WTC11 (cell line): ENCODE results near the gene ZNG1C.
"Not testable (repeated sequence)": the region's sequence is repeated elsewhere in the genome, so short reads cannot be mapped to it uniquely, and the experiment has no call there.

Source experiments
- CBFB ChIP-seq: sonication (generic); formaldehyde crosslinking; IDR thresholded peaks from 2 replicates; pipeline ENCODE4 v1.8.1; 2022; ENCODE audit warnings: mild to moderate bottlenecking, low read depth, missing genetic modification reagents
- ERG ChIP-seq: fragments of 250-450 bp; sonication (Bioruptor Pico); IDR thresholded peaks from 2 replicates; pipeline ENCODE4 v1.8.0; 2021; ENCODE audit warnings: mild to moderate bottlenecking
- IRF1 ChIP-seq: sonication (generic); formaldehyde crosslinking; IDR thresholded peaks from 2 replicates; pipeline ENCODE4 v1.8.0; 2023; ENCODE audit warnings: missing genetic modification reagents
- MXD4 ChIP-seq: fragments of 250-450 bp; sonication (Bioruptor Pico); IDR thresholded peaks from 2 replicates; pipeline ENCODE4 v1.8.0; 2021; ENCODE audit warnings: mild to moderate bottlenecking, moderate library complexity, borderline replicate concordance
- NFYB ChIP-seq: sonication (generic); formaldehyde crosslinking; conservative IDR thresholded peaks from 2 replicates; pipeline ENCODE4 v1.8.0; 2022; ENCODE audit warnings: low read depth, missing genetic modification reagents
- OVOL2 ChIP-seq: fragments of 250-450 bp; sonication (Bioruptor Pico); IDR thresholded peaks from 2 replicates; pipeline ENCODE4 v1.9.0; 2021; ENCODE audit warnings: mild to moderate bottlenecking, borderline replicate concordance
- PRDM15 ChIP-seq: sonication (generic); formaldehyde crosslinking; IDR thresholded peaks from 2 replicates; pipeline ENCODE4 v1.8.0; 2022; ENCODE audit warnings: missing genetic modification reagents
- RELA ChIP-seq: sonication (generic); formaldehyde crosslinking; IDR thresholded peaks from 2 replicates; pipeline ENCODE4 v1.8.1; 2022; ENCODE audit warnings: missing genetic modification reagents, mild to moderate bottlenecking, borderline replicate concordance
- ZNF232 ChIP-seq: sonication (generic); formaldehyde crosslinking; IDR thresholded peaks from 2 replicates; pipeline ENCODE4 v1.8.0; 2022; ENCODE audit warnings: mild to moderate bottlenecking, missing genetic modification reagents
- ZNF317 ChIP-seq: sonication (generic); formaldehyde crosslinking; IDR thresholded peaks from 2 replicates; pipeline ENCODE4 v1.8.1; 2023; ENCODE audit warnings: low read depth, mild to moderate bottlenecking, moderate library complexity, missing genetic modification reagents, borderline replicate concordance
- TF ChIP-seq, protein P1 (sequence below): fragments of 200-600 bp; IDR thresholded peaks from 2 replicates; pipeline ENCODE4 v1.8.0; 2022; ENCODE audit warnings: antibody characterized with exemption
- TF ChIP-seq, protein P2 (sequence below): sonication (generic); formaldehyde crosslinking; IDR thresholded peaks from 2 replicates; pipeline ENCODE4 v1.8.0; 2022; ENCODE audit warnings: mild to moderate bottlenecking, missing genetic modification reagents
- TF ChIP-seq, protein P3 (sequence below): fragments of 250-450 bp; sonication (Bioruptor Pico); IDR thresholded peaks from 2 replicates; pipeline ENCODE4 v1.9.0; 2021; ENCODE audit warnings: mild to moderate bottlenecking
- TF ChIP-seq, protein P4 (sequence below): sonication (generic); formaldehyde crosslinking; IDR thresholded peaks from 2 replicates; pipeline ENCODE4 v1.8.1; 2023; ENCODE audit warnings: mild to moderate bottlenecking, missing genetic modification reagents, moderate library complexity

GRCh38 chr9:68307654-68308053 is 65.9 kb downstream of the ZNG1C start:
- not testable (repeated sequence) for TF ChIP-seq RELA (CRISPR knock-in tag); PRDM15 (CRISPR knock-in tag); ZNF317 (CRISPR knock-in tag); IRF1 (CRISPR knock-in tag); ZNF232 (CRISPR knock-in tag); OVOL2 (CRISPR knock-in tag); ERG (CRISPR knock-in tag); MXD4 (CRISPR knock-in tag); CBFB; NFYB
- TF ChIP-seq, protein P1, sequence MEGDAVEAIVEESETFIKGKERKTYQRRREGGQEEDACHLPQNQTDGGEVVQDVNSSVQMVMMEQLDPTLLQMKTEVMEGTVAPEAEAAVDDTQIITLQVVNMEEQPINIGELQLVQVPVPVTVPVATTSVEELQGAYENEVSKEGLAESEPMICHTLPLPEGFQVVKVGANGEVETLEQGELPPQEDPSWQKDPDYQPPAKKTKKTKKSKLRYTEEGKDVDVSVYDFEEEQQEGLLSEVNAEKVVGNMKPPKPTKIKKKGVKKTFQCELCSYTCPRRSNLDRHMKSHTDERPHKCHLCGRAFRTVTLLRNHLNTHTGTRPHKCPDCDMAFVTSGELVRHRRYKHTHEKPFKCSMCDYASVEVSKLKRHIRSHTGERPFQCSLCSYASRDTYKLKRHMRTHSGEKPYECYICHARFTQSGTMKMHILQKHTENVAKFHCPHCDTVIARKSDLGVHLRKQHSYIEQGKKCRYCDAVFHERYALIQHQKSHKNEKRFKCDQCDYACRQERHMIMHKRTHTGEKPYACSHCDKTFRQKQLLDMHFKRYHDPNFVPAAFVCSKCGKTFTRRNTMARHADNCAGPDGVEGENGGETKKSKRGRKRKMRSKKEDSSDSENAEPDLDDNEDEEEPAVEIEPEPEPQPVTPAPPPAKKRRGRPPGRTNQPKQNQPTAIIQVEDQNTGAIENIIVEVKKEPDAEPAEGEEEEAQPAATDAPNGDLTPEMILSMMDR, result not testable (repeated sequence)
- TF ChIP-seq, protein P2, sequence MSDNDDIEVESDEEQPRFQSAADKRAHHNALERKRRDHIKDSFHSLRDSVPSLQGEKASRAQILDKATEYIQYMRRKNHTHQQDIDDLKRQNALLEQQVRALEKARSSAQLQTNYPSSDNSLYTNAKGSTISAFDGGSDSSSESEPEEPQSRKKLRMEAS (CRISPR knock-in tag), result not testable (repeated sequence)
- TF ChIP-seq, protein P3, sequence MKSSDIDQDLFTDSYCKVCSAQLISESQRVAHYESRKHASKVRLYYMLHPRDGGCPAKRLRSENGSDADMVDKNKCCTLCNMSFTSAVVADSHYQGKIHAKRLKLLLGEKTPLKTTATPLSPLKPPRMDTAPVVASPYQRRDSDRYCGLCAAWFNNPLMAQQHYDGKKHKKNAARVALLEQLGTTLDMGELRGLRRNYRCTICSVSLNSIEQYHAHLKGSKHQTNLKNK (CRISPR knock-in tag), result not testable (repeated sequence)
- TF ChIP-seq, protein P4, sequence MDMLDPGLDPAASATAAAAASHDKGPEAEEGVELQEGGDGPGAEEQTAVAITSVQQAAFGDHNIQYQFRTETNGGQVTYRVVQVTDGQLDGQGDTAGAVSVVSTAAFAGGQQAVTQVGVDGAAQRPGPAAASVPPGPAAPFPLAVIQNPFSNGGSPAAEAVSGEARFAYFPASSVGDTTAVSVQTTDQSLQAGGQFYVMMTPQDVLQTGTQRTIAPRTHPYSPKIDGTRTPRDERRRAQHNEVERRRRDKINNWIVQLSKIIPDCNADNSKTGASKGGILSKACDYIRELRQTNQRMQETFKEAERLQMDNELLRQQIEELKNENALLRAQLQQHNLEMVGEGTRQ (CRISPR knock-in tag), result not testable (repeated sequence)
